GM19025 (cell line): ENCODE results near the gene RNASE9.
"Not testable (repeated sequence)": the region's sequence is repeated elsewhere in the genome, so short reads cannot be mapped to it uniquely, and the experiment has no call there.

Experiments
- ATAC-seq: cut with Tn5 transposase; IDR thresholded peaks from one replicate; pipeline ENCODE4 v1.9.1; 2021; ENCODE audit warnings: mild to moderate bottlenecking, low read depth, moderate library complexity; ENCODE audit not compliant: unreplicated experiment

Gene RNASE9

DNA sequence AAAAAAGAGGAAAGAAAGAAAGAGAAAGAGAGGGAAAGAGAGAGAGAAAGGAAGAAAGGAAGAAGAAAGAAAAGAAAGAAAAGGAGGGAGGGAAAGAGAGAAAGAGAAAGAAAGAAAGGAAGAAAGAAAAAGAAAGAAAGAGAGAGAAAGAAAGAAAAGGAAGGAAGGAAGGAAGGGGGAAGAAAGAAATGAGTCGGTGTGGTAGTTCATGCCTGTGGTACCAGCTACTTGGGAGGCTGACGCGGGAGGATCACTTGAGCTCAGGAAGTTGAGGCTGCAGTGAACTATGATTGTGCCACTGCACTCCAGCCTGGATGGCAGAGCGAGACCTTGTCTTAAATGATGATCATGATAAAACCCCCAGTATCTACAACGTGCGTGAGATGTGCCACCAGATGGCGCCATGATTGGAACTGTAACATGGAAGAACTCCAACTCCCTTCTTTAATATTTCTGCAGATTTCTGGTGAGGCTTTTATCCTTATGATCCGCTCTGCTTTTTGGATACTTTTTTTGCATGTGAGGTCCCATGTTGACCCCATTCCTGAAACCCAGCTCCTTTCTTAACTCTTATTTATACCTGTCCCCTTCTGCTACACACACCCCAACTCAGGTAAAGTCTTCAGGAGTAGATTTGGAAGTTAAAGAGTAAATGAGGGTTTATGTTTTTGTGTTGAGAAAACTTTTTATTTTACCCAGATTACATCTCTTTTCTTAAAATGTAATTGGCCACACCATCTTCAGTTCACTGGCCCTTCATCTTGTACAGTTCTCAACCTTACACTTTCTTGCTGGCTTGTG lies 29.9 kb downstream of the RNASE9 start:
- ATAC-seq: no peak

DNA sequence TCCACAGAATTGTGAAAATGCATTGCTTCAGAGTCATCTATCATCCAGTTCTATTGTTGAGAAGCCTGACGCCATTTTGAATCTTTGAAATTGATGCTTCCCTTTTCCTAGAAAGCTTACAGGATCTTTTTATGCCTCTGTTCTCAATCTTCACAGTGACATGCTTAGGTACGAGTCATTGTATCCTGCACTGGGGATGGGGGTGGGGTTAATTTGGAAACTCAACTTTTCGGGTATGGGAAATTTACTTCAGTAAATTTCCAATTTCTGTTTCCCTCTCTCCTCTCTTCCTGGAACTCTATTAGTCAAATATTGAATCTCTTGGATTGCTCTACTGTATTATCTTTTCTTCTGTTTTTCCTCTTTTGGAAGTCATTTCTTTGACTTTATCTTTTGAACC lies 31.0 kb downstream of the RNASE9 start:
- no peak for ATAC-seq

DNA sequence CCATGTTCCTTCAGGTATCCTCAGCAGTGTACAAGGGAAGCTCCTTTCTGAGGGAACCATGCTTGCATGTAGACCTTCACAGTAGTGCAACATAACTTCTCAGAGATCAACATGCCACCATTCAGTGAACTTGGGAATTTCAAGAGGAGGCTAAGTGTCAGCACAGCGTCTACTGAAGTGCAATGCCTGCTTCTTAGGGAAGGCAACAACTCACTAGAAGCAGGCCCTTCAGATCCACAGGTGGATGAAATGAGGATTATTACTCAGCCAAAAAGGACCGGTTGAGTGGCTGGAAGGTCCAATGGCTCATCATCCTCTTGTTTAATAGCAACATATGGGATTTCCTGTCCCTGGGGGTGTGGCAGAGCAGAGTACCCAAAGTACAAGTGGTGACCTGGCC lies 36.8 kb downstream of the RNASE9 start:
- ATAC-seq: no peak

DNA sequence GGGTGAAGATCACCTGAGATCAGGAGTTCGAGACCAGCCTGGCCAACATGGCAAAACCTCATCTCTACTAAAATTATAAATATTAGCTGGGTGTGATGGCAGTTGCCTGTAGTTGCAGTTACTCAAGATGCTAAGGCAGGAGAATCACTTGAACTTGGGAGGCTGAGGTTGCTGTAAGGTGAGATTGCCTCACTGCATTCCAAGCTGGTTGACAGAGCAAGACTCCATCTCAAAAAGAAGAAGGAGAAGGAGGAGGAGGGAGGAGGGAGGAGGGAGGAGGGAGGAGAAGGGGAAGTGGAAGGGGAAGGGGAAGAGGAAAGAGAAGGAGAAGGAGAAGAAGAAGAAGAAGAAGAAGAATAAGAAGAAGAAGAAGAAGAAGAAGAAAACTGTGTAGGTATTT lies 38.5 kb downstream of the RNASE9 start:
- no peak for ATAC-seq

DNA sequence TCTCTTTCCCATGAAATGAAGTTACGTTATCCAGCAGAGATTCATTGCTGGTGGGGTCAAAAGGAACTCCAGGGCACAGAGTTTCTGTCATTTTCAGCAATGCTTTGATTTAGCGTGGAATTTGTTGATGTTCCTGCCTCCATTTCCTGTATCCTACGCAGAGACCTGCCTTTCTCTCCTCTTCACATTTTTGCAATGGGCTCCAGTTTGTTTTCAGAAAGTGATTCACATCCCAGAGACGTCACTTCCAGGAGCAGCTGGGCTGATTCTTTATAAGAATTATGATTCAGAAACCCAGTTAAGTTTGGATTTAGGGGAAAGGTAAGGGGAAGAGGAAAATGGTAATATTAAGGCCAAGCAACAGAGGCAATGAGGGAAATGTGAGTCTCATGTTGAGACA lies 43.9 kb downstream of the RNASE9 start:
- no peak for ATAC-seq

DNA sequence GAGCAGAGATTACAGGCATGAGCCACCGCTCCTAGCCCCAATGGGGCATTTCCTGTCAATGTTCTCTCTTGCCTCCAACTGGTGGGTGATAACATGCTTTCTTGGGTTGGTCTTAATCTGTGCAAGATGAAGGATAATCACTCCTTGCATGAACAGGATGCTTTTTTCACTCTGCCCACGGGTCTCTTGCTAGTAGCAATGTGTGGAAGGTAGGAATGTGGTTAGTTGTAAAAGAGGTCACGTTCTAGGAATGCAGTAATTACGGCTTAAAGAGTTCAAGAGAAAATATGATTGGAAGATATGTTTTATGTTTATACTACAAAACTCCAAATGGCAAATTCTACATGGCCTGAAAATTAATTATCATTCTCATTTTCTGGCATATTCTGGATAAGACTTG lies 45.0 kb downstream of the RNASE9 start:
- no peak for ATAC-seq

DNA sequence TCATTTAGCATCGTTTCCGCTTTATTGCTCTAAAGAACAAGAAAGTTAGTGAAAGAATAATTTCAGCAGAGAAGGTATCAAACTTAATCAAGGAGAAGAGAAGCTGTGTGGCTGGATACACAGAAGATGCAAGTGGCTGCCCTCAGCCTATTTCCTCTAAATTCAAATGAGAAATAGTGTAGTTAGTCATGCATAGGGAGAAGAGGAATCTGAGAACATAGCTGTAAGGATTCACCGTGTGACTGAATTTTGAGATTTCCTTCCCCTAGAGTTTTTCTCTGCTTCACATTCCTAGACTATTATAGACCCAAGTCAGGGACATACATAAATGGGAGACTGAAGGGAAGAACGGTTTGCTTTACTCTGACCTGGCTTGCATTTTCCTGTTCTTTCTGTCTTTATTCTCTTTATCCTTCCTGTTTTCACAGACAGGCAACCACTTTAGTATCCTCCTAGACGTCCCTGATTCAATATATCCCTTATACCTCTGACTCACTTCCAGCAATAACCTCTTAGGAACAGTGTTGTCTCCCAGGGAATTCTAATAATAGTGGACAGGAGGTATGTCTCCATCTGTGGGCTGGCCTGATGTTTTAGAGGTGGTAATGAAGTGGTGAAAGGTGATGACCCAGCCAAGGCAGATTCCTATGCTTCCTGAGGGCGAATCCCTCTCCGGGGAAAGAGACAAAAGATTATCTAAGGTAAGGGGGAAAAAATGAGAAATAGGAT lies 48.5 kb downstream of the RNASE9 start:
- no peak for ATAC-seq

DNA sequence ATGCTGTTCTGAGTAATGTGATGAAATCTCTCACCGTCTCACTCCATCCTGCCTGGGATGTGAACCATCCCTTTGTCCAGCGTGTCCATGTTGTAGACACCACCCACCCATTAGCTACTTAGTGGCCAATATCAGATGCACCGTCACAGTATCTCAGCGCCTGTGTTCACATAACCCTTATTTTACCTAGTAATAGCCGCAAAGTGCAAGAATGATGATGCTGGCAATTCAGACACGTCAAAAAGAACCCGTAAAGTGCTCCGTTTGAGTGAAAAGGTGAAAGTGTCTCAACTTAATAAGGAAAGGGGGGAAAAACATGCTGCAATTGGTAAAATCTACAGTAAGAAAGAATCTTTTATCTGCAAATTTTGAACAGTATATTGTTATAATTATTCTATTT lies 52.5 kb downstream of the RNASE9 start:
- no peak for ATAC-seq

DNA sequence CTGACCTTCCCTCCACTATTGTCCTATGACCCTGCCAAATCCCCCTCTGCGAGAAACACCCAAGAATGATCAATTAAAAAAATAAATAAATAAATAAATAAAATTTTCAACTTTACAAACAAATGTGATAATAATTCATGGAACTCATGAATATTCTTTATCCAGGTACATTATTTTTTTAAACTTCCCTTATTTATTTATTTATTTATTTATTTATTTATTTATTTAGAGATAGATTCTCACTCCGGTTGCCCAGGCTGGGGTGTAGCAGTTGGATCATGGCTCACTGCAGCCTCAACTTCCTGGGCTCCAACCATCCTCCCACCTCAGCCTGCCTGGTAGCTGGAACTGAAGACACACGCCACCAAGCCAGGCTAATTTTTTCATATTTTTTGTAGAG lies 53.3 kb downstream of the RNASE9 start:
- not testable (repeated sequence) for ATAC-seq

DNA sequence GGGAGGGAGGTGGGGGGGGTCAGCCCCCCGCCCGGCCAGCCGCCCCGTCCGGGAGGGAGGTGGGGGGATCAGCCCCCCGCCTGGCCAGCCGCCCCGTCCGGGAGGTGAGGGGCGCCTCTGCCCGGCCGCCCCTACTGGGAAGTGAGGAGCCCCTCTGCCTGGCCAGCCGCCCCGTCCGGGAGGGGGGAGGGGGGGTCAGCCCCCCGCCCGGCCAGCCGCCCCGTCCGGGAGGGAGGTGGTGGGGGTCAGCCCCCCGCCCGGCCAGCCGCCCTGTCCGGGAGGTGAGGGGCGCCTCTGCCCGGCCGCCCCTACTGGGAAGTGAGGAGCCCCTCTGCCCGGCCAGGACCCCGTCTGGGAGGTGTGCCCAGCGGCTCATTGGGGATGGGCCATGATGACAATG lies 54.1 kb downstream of the RNASE9 start:
- not testable (repeated sequence) for ATAC-seq

DNA sequence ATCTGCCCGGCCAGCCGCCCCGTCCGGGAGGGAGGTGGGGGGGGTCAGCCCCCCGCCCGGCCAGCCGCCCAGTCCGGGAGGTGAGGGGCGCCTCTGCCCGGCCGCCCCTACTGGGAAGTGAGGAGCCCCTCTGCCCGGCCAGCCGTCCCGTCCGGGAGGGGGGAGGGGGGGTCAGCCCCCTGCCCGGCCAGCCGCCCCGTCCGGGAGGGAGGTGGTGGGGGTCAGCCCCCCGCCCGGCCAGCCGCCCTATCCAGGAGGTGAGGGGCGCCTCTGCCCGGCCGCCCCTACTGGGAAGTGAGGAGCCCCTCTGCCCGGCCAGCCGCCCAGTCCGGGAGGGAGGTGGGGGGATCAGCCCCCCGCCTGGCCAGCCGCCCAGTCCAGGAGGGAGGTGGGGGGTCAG lies 54.6 kb downstream of the RNASE9 start:
- not testable (repeated sequence) for ATAC-seq
